ENCODE results near the gene ROMO1. TPM values are rescaled to one million over a fixed set of nuclear protein-coding genes. Genes with fewer than 3 reads are reported as not detected.

The ROMO1 gene
- total RNA-seq, 2 donors from 2014 or later, result 249 to 320 TPM

DNA sequence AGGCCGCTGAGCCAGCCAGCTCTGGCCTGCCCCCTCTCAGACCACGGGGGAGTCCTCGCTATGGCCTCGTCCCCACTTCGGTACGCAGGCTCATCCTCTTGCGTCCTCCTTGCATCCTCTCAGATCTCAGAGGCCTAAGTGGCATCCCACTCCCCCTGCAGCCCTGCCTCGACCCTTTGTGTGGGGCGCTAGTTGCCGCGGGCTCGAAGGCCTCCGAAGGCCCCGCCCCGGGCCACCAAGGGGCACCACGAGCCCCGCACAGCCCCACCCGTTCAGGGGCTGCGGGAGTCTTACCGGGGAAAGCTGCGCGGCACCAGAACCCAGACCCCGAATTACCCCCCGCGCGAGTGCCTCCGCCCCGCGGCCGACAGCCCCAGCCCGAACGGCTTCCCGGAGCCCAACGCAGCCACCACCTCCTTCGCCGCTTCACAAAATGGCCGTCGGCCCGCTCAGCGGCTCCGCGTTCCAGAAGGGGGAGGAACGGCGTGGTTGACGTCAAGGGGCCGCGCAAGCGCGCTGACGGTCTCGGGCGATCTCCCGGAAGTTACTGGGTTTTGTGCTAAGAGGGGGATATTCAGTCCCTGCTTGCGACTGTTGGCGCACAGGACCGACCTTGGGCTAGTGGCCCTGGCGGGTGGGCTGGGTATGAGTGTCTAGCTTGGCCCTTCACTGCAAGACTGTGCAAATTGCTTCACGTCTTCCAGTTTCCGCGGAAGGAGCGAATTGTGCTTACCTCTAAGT, 34.6 kb upstream of the ROMO1 start, which contains the start of the genes CPNE1 and RBM12:
Gene CPNE1 (minus strand): TSS at position 435 of the 741 bp plus-strand sequence. CDS start 31,977 bp downstream, outside the sequence.
Gene RBM12 (minus strand): TSS at position 435 of the 741 bp plus-strand sequence. CDS start 9,578 bp downstream, outside the sequence.
- TF ChIP-seq, protein P1, sequence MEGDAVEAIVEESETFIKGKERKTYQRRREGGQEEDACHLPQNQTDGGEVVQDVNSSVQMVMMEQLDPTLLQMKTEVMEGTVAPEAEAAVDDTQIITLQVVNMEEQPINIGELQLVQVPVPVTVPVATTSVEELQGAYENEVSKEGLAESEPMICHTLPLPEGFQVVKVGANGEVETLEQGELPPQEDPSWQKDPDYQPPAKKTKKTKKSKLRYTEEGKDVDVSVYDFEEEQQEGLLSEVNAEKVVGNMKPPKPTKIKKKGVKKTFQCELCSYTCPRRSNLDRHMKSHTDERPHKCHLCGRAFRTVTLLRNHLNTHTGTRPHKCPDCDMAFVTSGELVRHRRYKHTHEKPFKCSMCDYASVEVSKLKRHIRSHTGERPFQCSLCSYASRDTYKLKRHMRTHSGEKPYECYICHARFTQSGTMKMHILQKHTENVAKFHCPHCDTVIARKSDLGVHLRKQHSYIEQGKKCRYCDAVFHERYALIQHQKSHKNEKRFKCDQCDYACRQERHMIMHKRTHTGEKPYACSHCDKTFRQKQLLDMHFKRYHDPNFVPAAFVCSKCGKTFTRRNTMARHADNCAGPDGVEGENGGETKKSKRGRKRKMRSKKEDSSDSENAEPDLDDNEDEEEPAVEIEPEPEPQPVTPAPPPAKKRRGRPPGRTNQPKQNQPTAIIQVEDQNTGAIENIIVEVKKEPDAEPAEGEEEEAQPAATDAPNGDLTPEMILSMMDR (IDR thresholded peaks at IDR 0.05), result peak in 2 of 4 experiments; percentile 4 to 27
- TF ChIP-seq POLR2A (IDR thresholded peaks at IDR 0.05) (peak; percentile 93), POLR2AphosphoS5 (IDR thresholded peaks at IDR 0.05) (peak; percentile 99)
- Histone ChIP-seq H3K36me3 (peaks cover 3 to 4% of the 10 kb centered on the region in 2 donors), H3K27ac (peak within 1 kb of the TSS; percentile 97), H3K9me3 (no peaks in the 10 kb centered on the region), H3K4me3 (peak within 1 kb of the TSS; percentile 69 to 77), H3K27me3 (replicated peaks; ENCODE audit: insufficient read depth) (no peaks in the 10 kb centered on the region), H3K4me1 (replicated peaks) (no peaks in the 10 kb centered on the region)
- peak; percentile 87 for DNase-seq (ENCODE audit: low spot score)
- intact Hi-C loops (cut with DNase I), result loop anchor here (5.0 kb wide), 2 partner anchors 47 to 122 kb away; partner anchors contain the start of genes ERGIC3 and SPAG4
- WGBS, result under 1% methylated on average over 46 of the region's 61 CpGs

GRCh38 chr20:35665949-35666288, 33.3 kb upstream of the ROMO1 start:
- Histone ChIP-seq H3K27ac (no peak overlapping the region), H3K36me3 (peaks cover 3 to 8% of the 10 kb centered on the region in 2 donors), H3K9me3 (no peaks in the 10 kb centered on the region), H3K4me1 (replicated peaks) (no peaks in the 10 kb centered on the region), H3K27me3 (replicated peaks; ENCODE audit: insufficient read depth) (no peaks in the 10 kb centered on the region), H3K4me3 (no peak overlapping the region)
- no peak for DNase-seq (ENCODE audit: low spot score)
- TF ChIP-seq POLR2A (IDR thresholded peaks at IDR 0.05), result no peak
- TF ChIP-seq POLR2AphosphoS5 (IDR thresholded peaks at IDR 0.05), result no peak
- TF ChIP-seq, protein P1 (IDR thresholded peaks at IDR 0.05), result no peak
- intact Hi-C loops (cut with DNase I), result no loop called here
- WGBS, result 90% methylated on average over 17 of the region's 17 CpGs

DNA sequence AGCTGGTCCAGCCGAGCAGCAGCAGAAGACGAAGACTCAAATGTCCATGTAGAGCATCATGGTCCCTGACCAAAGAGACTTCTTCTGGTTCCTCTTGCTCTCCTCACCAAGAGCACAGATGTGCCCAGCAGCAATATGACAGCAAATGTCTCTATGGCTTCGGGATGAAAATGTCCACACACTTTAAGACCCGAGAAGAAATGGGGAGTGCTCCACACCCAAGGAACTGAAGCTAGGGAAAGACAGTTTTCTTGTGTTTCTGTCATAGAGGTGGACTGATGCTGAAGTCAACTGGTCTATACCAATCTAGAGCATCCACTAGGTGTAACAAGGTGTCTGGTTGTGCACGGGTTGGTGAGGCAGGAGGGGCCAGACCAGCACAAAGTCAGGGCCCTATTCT, 30.0 kb upstream of the ROMO1 start:
- no peak for DNase-seq (ENCODE audit: low spot score)
- Histone ChIP-seq H3K4me3 (no peak overlapping the region), H3K27me3 (replicated peaks; ENCODE audit: insufficient read depth) (no peaks in the 10 kb centered on the region), H3K9me3 (no peaks in the 10 kb centered on the region), H3K36me3 (peaks cover 3 to 16% of the 10 kb centered on the region in 2 donors), H3K4me1 (replicated peaks) (no peaks in the 10 kb centered on the region), H3K27ac (no peak overlapping the region)
- TF ChIP-seq, protein P1 (IDR thresholded peaks at IDR 0.05), result no peak
- TF ChIP-seq POLR2AphosphoS5 (IDR thresholded peaks at IDR 0.05) (no peak), POLR2A (IDR thresholded peaks at IDR 0.05) (no peak)
- intact Hi-C loops (cut with DNase I), result no loop called here
- 96% methylated on average over 5 of the region's 5 CpGs for WGBS

DNA sequence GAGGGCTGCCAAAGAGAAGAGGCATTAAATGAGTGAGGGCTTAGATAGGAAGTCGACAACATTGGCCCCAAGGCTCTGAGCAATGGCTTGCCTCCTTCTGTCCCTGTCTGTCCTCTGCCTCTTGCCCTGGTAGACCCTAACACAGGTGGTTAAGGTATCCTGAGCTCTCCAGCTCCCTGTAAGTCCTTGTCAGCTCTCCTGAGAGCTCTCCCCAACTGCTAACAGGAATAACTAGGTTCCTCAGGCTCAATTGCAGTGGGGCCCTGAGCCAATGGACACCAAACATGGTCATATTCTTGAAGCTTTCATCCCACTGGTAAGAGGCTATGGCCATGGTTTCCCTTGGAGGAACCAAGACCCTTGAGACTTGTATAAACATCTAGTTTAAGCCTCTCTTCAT, 29.5 kb upstream of the ROMO1 start:
- no peak for DNase-seq (ENCODE audit: low spot score)
- intact Hi-C loops (cut with DNase I), result no loop called here
- no peak for TF ChIP-seq POLR2AphosphoS5 (IDR thresholded peaks at IDR 0.05)
- TF ChIP-seq POLR2A (IDR thresholded peaks at IDR 0.05), result no peak
- TF ChIP-seq, protein P1 (IDR thresholded peaks at IDR 0.05), result no peak
- no peaks in the 10 kb centered on the region for H3K9me3 ChIP-seq
- peaks cover 3 to 18% of the 10 kb centered on the region in 2 donors for H3K36me3 ChIP-seq
- 91% methylated on average over 1 of the region's 1 CpG for WGBS
- no peak overlapping the region for H3K27ac ChIP-seq
- no peaks in the 10 kb centered on the region for H3K27me3 ChIP-seq (replicated peaks; ENCODE audit: insufficient read depth)
- H3K4me1 ChIP-seq (replicated peaks), result no peaks in the 10 kb centered on the region
- no peak overlapping the region for H3K4me3 ChIP-seq

GRCh38 chr20:35673884-35674283, 25.3 kb upstream of the ROMO1 start:
- intact Hi-C loops (cut with DNase I), result no loop called here
- no peak overlapping the region for H3K4me3 ChIP-seq
- H3K9me3 ChIP-seq, result no peaks in the 10 kb centered on the region
- H3K27ac ChIP-seq, result no peak overlapping the region
- H3K36me3 ChIP-seq, result peaks cover 3 to 18% of the 10 kb centered on the region in 2 donors
- DNase-seq (ENCODE audit: low spot score), result no peak
- no peaks in the 10 kb centered on the region for H3K4me1 ChIP-seq (replicated peaks)
- TF ChIP-seq POLR2AphosphoS5 (IDR thresholded peaks at IDR 0.05), result no peak
- no peak for TF ChIP-seq POLR2A (IDR thresholded peaks at IDR 0.05)
- TF ChIP-seq, protein P1 (IDR thresholded peaks at IDR 0.05), result no peak
- no peaks in the 10 kb centered on the region for H3K27me3 ChIP-seq (replicated peaks; ENCODE audit: insufficient read depth)
- WGBS, result 92% methylated on average over 4 of the region's 4 CpGs

Measured in prostate gland (tissue), 2 donors.